IMR-90 (cell line): ENCODE results near the gene FARS2. TPM values are rescaled to one million over a fixed set of nuclear protein-coding genes. Genes with fewer than 3 reads are reported as not detected.

Experiments
- ATAC-seq: fragments of 200-7000 bp; cut with Tn5 transposase; 2 replicates; pipeline ENCODE4 v1.9.1; 2020; ENCODE audit warnings: low read depth, mild to moderate bottlenecking, moderate library complexity
- BruUV-seq: library from RNA; stranded (reverse); fragments of 400-500 nt; replicated peaks from 2 replicates; lab custom pipeline; 2021; lab: Mats Ljungman, UMichigan
- CTCF ChIA-PET: fragments of 300-600 bp; formaldehyde crosslinking; extraction: SDS; loops from one replicate; lab custom pipeline; 2021; ENCODE audit warnings: antibody characterized with exemption; lab: Yijun Ruan, JAX
- POLR2A ChIA-PET: fragments of 300-600 bp; sonication (Branson Sonifier 250); formaldehyde crosslinking; loops from one replicate; lab custom pipeline; 2022; ENCODE audit warnings: antibody characterized with exemption; ENCODE audit not compliant: unreplicated experiment; lab: Charles Lee
- DNase-seq: peaks from one replicate; pipeline ENCODE4 v3.0.0; 2013
- H2AFZ ChIP-seq: replicated peaks from 2 replicates; pipeline ENCODE3; 2013; ENCODE audit warnings: low read length, mild to moderate bottlenecking; ENCODE audit not compliant: poor library complexity
- H2AK5ac ChIP-seq: 2 replicates; pipeline ENCODE4 v1.6.1; 2013; ENCODE audit warnings: low read depth, low read length, inconsistent platforms
- H2AK9ac ChIP-seq: replicated peaks from 2 replicates; pipeline ENCODE3; 2013; ENCODE audit warnings: mild to moderate bottlenecking, low read depth, low read length, moderate library complexity; ENCODE audit not compliant: poor library complexity
- H2BK120ac ChIP-seq: 2 replicates; pipeline ENCODE4 v1.6.1; 2013; ENCODE audit warnings: low read depth, low read length, inconsistent platforms
- H2BK15ac ChIP-seq: 3 replicates; pipeline ENCODE4 v1.6.1; 2013; ENCODE audit warnings: low read depth, low read length, inconsistent platforms
- H2BK20ac ChIP-seq: 2 replicates; pipeline ENCODE4 v1.6.1; 2013; ENCODE audit warnings: low read depth, mild to moderate bottlenecking, inconsistent platforms, low read length, moderate library complexity
- H2BK5ac ChIP-seq: 2 replicates; pipeline ENCODE4 v1.6.1; 2013; ENCODE audit warnings: mild to moderate bottlenecking, low read depth, low read length, inconsistent platforms; ENCODE audit not compliant: poor library complexity, severe bottlenecking
- H3K14ac ChIP-seq: replicated peaks from 2 replicates; pipeline ENCODE4 v1.6.1; 2013; ENCODE audit warnings: low read depth, low read length, inconsistent platforms
- H3K18ac ChIP-seq: 2 replicates; pipeline ENCODE4 v1.6.1; 2013; ENCODE audit warnings: low read depth, low read length, control low read depth
- H3K23ac ChIP-seq: 2 replicates; pipeline ENCODE4 v1.6.1; 2013; ENCODE audit warnings: low read depth, low read length, inconsistent platforms
- H3K27ac ChIP-seq: 2 replicates; pipeline ENCODE4 v1.5.1; 2013; ENCODE audit warnings: mild to moderate bottlenecking, control low read depth, low read length; ENCODE audit not compliant: insufficient read depth
- H3K27me3 ChIP-seq: 2 replicates; pipeline ENCODE4 v1.6.1; 2013; ENCODE audit warnings: low read length; ENCODE audit not compliant: control insufficient read depth, insufficient read depth
- H3K36me3 ChIP-seq: 2 replicates; pipeline ENCODE4 v1.6.1; 2013; ENCODE audit warnings: low read length, mixed read lengths; ENCODE audit not compliant: control insufficient read depth, insufficient read depth
- H3K4ac ChIP-seq: 2 replicates; pipeline ENCODE4 v1.6.1; 2013; ENCODE audit warnings: low read depth, low read length, inconsistent platforms
- H3K4me1 ChIP-seq: 2 replicates; pipeline ENCODE4 v1.6.1; 2013; ENCODE audit warnings: low read length, mixed read lengths; ENCODE audit not compliant: control insufficient read depth, insufficient read depth
- H3K4me2 ChIP-seq: 2 replicates; pipeline ENCODE4 v1.6.1; 2013; ENCODE audit warnings: low read depth, mild to moderate bottlenecking, control low read depth, low read length, moderate library complexity
- H3K4me3 ChIP-seq: 2 replicates; pipeline ENCODE4 v1.5.1; 2013; ENCODE audit warnings: low read depth, mild to moderate bottlenecking, control low read depth, low read length, moderate library complexity; ENCODE audit not compliant: insufficient read depth
- H3K56ac ChIP-seq: 2 replicates; pipeline ENCODE4 v1.6.1; 2013; ENCODE audit warnings: low read length, inconsistent platforms; ENCODE audit not compliant: insufficient read depth; ENCODE audit errors: extremely low read depth
- H3K79me1 ChIP-seq, 2 experiments: 2 replicates each; pipeline ENCODE4 v1.6.1; 2013; ENCODE audit warnings: low read length in 2 of 2, inconsistent platforms in 1 of 2, low read depth in 1 of 2
- H3K9ac ChIP-seq: 2 replicates; pipeline ENCODE4 v1.6.1; 2013; ENCODE audit warnings: low read depth, low read length, control low read depth
- H3K9me1 ChIP-seq: 2 replicates; pipeline ENCODE4 v1.6.1; 2013; ENCODE audit warnings: low read length, inconsistent platforms; ENCODE audit not compliant: insufficient read depth
- H3K9me3 ChIP-seq: 2 replicates; pipeline ENCODE4 v1.6.1; 2013; ENCODE audit warnings: low read length; ENCODE audit not compliant: control insufficient read depth, insufficient read depth
- H4K20me1 ChIP-seq: 2 replicates; pipeline ENCODE4 v1.6.1; 2013; ENCODE audit warnings: low read length, inconsistent platforms; ENCODE audit not compliant: insufficient read depth
- H4K5ac ChIP-seq: 2 replicates; pipeline ENCODE4 v1.6.1; 2013; ENCODE audit warnings: mild to moderate bottlenecking, low read depth, low read length, control low read depth
- H4K8ac ChIP-seq, 2 experiments: 2 replicates each; pipeline ENCODE4 v1.6.1; 2013; ENCODE audit warnings: low read depth in 2 of 2, low read length in 2 of 2, control low read depth in 1 of 2, inconsistent platforms in 1 of 2
- H4K91ac ChIP-seq: 2 replicates; pipeline ENCODE4 v1.6.1; 2013; ENCODE audit warnings: low read depth, low read length, inconsistent platforms; ENCODE audit not compliant: insufficient read depth
- BHLHE40 ChIP-seq: fragments of 150-350 bp; IDR thresholded peaks from 2 replicates; pipeline ENCODE4 v1.6.1; 2016; ENCODE audit warnings: mild to moderate bottlenecking, low read depth, low read length
- CEBPB ChIP-seq: IDR thresholded peaks from 2 replicates; pipeline ENCODE4 v1.6.1; 2012; ENCODE audit warnings: low read depth, low read length, improper control_type of control experiment
- CHD1 ChIP-seq: IDR thresholded peaks from 2 replicates; pipeline ENCODE4 v1.6.1; 2012; ENCODE audit warnings: low read depth, low read length, improper control_type of control experiment
- FOS ChIP-seq: fragments of 150-350 bp; IDR thresholded peaks from 2 replicates; pipeline ENCODE4 v1.6.1; 2016; ENCODE audit warnings: low read depth, low read length
- MAFK ChIP-seq: IDR thresholded peaks from 2 replicates; pipeline ENCODE4 v1.6.1; 2012; ENCODE audit warnings: low read depth, low read length, improper control_type of control experiment
- MAZ ChIP-seq: IDR thresholded peaks from 2 replicates; pipeline ENCODE4 v1.6.1; 2012; ENCODE audit warnings: low read depth, mild to moderate bottlenecking, low read length, improper control_type of control experiment, moderate library complexity, borderline replicate concordance
- MXI1 ChIP-seq: IDR thresholded peaks from 2 replicates; pipeline ENCODE4 v1.6.1; 2012; ENCODE audit warnings: low read depth, mild to moderate bottlenecking, low read length, moderate library complexity, borderline replicate concordance
- NFE2L2 ChIP-seq: fragments of 150-350 bp; IDR thresholded peaks from 2 replicates; pipeline ENCODE4 v1.6.1; 2016; ENCODE audit warnings: low read depth, mild to moderate bottlenecking, low read length
- POLR2A ChIP-seq: IDR thresholded peaks from 2 replicates; pipeline ENCODE4 v1.6.1; 2012; ENCODE audit warnings: mild to moderate bottlenecking, low read depth, low read length
- RAD21 ChIP-seq: IDR thresholded peaks from 2 replicates; pipeline ENCODE4 v1.6.1; 2012; ENCODE audit warnings: low read length, improper control_type of control experiment
- RCOR1 ChIP-seq: IDR thresholded peaks from 2 replicates; pipeline ENCODE4 v1.6.1; 2012; ENCODE audit warnings: mild to moderate bottlenecking, low read length, improper control_type of control experiment; ENCODE audit not compliant: insufficient replicate concordance
- RFX5 ChIP-seq: IDR thresholded peaks from 2 replicates; pipeline ENCODE4 v1.8.0; 2012; ENCODE audit warnings: low read depth, mild to moderate bottlenecking, low read length, moderate library complexity
- SMC3 ChIP-seq: fragments of 150-350 bp; IDR thresholded peaks from 2 replicates; pipeline ENCODE4 v1.6.1; 2016; ENCODE audit warnings: low read depth, mild to moderate bottlenecking, antibody characterized with exemption, low read length, moderate library complexity
- WGBS, 2 experiments: methylation state at CpG; one replicate each; pipeline versions ENCODE4 v1.1.5 to v1.1.7; 2013; ENCODE audit warnings: missing lambda C conversion rate in 2 of 2; ENCODE audit not compliant: insufficient read length in 1 of 2; ENCODE audit errors: extremely low coverage in 2 of 2; 5-methylcytosine and 5-hydroxymethylcytosine counted together
- dilution Hi-C: fragments of 300-500 bp; cut with HindIII; formaldehyde crosslinking; loops from one replicate; pipeline ENCODE4 v1.14.3; 2018; ENCODE audit warnings: low sequenced_read_pairs; ENCODE audit not compliant: unreplicated experiment
- in situ Hi-C: fragments of 300-500 bp; cut with MboI; formaldehyde crosslinking; loops from 3 replicates; pipeline ENCODE4 v1.14.3; 2019; ENCODE audit warnings: low sequenced_read_pairs, inconsistent platforms, mixed read lengths
- intact Hi-C: fragments of 100-400 bp; cut with micrococcal nuclease; formaldehyde crosslinking; loops from 2 replicates; pipeline ENCODE4 v1.10.0; 2022
- polyA plus RNA-seq, 3 experiments: library from polyadenylated mRNA; depleted of rRNA; stranded (reverse); fragments of >200 nt; gene quantifications; 2 replicates each; pipeline ENCODE4 v1.2.3, GENCODE V29; 2012; ENCODE audit warnings: low replicate concordance in 1 of 3
- total RNA-seq: library from RNA; depleted of rRNA; stranded (reverse); fragments of >200 nt; gene quantifications from 2 replicates; pipeline ENCODE4 v1.2.3, GENCODE V29; 2012
- TF ChIP-seq, protein P1 (sequence below): fragments of 150-350 bp; IDR thresholded peaks from 2 replicates; pipeline ENCODE4 v1.6.1; 2016; ENCODE audit warnings: low read depth, mild to moderate bottlenecking, low read length, moderate library complexity, borderline replicate concordance
- TF ChIP-seq, protein P2 (sequence below): conservative IDR thresholded peaks from 2 replicates; pipeline ENCODE4 v1.5.1; 2012; ENCODE audit warnings: mild to moderate bottlenecking, low read depth, low read length, improper control_type of control experiment
- TF ChIP-seq, protein P3 (sequence below): fragments of 150-350 bp; IDR thresholded peaks from 2 replicates; pipeline ENCODE4 v1.6.1; 2017; ENCODE audit warnings: mild to moderate bottlenecking, antibody characterized with exemption, low read length, low read depth

FARS2 gene
- total and polyA plus RNA-seq, 2 of the 4 experiments (the other 2 are of a cell fraction) = 12.1 to 28.9 TPM

DNA sequence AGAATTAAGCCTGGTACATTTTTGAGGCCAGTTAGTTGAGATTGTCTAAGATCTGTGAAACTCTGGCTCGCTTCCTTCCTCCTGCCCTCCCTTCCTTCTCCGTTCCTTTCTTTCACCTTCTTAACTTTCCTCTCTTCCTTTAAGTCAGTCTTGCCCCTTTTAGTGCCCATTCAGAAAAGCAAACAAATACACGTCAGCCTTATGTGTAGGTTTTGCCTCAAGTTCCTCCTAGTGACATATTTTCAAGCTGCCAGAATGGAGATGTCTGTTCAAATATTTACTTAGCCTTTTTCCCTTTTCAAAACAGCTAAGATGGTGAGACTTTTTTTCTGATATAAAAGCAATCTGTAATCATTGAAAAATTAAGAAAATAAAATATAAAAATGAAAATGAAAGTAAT lies 178.4 kb downstream of the FARS2 start:
- H3K23ac ChIP-seq = no peak overlapping the region; the same call in 1 of the 2 replicates
- no peaks in the 10 kb centered on the region for H3K27me3 ChIP-seq
- no peak overlapping the region for H2BK5ac ChIP-seq
- no peak overlapping the region for H2AK9ac ChIP-seq
- dilution Hi-C loops = no loop called here
- H3K4me3 ChIP-seq = no peak overlapping the region
- no CpG with 5 or more reads among the region's 3 CpGs for WGBS, 2 experiments
- ChIA-PET POLR2A (no interaction called here), CTCF (no interaction called here)
- DNase-seq (no peak), ATAC-seq (no peak)
- H4K91ac ChIP-seq = no peak overlapping the region
- intact Hi-C loops = loop anchor here (5.0 kb wide), 1 partner anchor 58 kb away; no protein-coding TSS in a partner anchor
- H3K4me2 ChIP-seq = no peak overlapping the region
- H2AK5ac ChIP-seq = no peak overlapping the region
- no peak overlapping the region for H3K14ac ChIP-seq
- no peak overlapping the region for H3K9ac ChIP-seq
- no peak overlapping the region for H2BK120ac ChIP-seq
- no TSS peak for BruUV-seq
- H3K79me1 ChIP-seq = peaks cover 2 to 4% of the 10 kb centered on the region in 2 experiments; a peak in 2 of 4 replicates
- H3K27ac ChIP-seq = no peak overlapping the region
- H3K9me1 ChIP-seq = no peaks in the 10 kb centered on the region
- no peaks in the 10 kb centered on the region for H3K36me3 ChIP-seq
- no peak overlapping the region for H4K5ac ChIP-seq
- no peak overlapping the region for H3K56ac ChIP-seq
- peaks cover 2% of the 10 kb centered on the region; the same call in 1 of the 2 replicates for H3K4me1 ChIP-seq
- H2AFZ ChIP-seq = no peak overlapping the region
- no peak overlapping the region for H2BK15ac ChIP-seq
- in situ Hi-C loops = no loop called here
- H3K18ac ChIP-seq = no peak overlapping the region
- H4K20me1 ChIP-seq = no peaks in the 10 kb centered on the region
- no peak overlapping the region for H3K4ac ChIP-seq
- H4K8ac ChIP-seq = no peak overlapping the region
- no peak overlapping the region for H2BK20ac ChIP-seq
- TF ChIP-seq CHD1 (no peak), SMC3 (no peak), MAZ (no peak), BHLHE40 (no peak), RCOR1 (no peak), CEBPB (no peak), POLR2A (no peak), MAFK (no peak), MXI1 (no peak), NFE2L2 (no peak), RFX5 (no peak), FOS (no peak), RAD21 (no peak)
- TF ChIP-seq, protein P1, sequence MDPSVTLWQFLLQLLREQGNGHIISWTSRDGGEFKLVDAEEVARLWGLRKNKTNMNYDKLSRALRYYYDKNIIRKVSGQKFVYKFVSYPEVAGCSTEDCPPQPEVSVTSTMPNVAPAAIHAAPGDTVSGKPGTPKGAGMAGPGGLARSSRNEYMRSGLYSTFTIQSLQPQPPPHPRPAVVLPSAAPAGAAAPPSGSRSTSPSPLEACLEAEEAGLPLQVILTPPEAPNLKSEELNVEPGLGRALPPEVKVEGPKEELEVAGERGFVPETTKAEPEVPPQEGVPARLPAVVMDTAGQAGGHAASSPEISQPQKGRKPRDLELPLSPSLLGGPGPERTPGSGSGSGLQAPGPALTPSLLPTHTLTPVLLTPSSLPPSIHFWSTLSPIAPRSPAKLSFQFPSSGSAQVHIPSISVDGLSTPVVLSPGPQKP = no peak
- TF ChIP-seq, protein P2, sequence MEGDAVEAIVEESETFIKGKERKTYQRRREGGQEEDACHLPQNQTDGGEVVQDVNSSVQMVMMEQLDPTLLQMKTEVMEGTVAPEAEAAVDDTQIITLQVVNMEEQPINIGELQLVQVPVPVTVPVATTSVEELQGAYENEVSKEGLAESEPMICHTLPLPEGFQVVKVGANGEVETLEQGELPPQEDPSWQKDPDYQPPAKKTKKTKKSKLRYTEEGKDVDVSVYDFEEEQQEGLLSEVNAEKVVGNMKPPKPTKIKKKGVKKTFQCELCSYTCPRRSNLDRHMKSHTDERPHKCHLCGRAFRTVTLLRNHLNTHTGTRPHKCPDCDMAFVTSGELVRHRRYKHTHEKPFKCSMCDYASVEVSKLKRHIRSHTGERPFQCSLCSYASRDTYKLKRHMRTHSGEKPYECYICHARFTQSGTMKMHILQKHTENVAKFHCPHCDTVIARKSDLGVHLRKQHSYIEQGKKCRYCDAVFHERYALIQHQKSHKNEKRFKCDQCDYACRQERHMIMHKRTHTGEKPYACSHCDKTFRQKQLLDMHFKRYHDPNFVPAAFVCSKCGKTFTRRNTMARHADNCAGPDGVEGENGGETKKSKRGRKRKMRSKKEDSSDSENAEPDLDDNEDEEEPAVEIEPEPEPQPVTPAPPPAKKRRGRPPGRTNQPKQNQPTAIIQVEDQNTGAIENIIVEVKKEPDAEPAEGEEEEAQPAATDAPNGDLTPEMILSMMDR = no peak
- TF ChIP-seq, protein P3, sequence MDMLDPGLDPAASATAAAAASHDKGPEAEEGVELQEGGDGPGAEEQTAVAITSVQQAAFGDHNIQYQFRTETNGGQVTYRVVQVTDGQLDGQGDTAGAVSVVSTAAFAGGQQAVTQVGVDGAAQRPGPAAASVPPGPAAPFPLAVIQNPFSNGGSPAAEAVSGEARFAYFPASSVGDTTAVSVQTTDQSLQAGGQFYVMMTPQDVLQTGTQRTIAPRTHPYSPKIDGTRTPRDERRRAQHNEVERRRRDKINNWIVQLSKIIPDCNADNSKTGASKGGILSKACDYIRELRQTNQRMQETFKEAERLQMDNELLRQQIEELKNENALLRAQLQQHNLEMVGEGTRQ = no peak
- no peaks in the 10 kb centered on the region for H3K9me3 ChIP-seq
